Measurements from ENCODE around the gene ZNF536. TPM values are rescaled to one million over a fixed set of nuclear protein-coding genes. Genes with fewer than 3 reads are reported as not detected.

ZNF536 gene
- polyA plus RNA-seq, 1 of the 3 experiments (the other 2 are of a cell fraction), result 0.41 TPM

DNA sequence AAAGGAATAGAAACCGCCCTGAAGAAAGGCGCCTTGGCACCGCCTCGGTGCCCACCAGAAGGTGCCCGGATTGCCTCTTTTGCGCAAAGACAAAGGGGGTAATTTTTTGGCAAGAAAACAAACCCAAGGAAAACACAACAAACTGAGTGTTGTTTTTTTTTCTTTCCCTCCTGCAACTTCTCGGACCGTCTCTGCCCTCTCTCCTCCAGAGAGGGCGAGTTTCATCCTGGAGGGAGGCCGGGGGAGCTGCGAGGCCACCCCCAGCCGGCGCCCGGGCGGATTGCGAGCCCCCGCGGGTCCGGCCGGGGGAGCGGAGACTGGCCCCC, 2.3 kb downstream of the ZNF536 start:
- ChIA-PET CTCF (interaction anchor here (1.0 kb wide), 2 partner anchors 12 to 184 kb away, joined by 3 read pairs; no protein-coding TSS in a partner anchor), POLR2A (no interaction called here)
- 26% methylated on average over 17 of the region's 21 CpGs for WGBS (ENCODE audit: low lambda C conversion rate)
- no peaks in the 10 kb centered on the region for H3K9me3 ChIP-seq
- no peak overlapping the region for H3K9ac ChIP-seq
- no peak for DNase-seq
- peak overlapping the region in 1 of 2 experiments; percentile 40; a peak in 1 of 4 replicates for H3K4me3 ChIP-seq (ENCODE audit: low read depth in 2 of 2, low read length in 1 of 2)
- no peaks in the 10 kb centered on the region for H3K36me3 ChIP-seq (replicated peaks in 1 of 2; ENCODE audit: control insufficient read depth in 1 of 2, insufficient read depth in 2 of 2, low read length in 1 of 2)
- H3K9me2 ChIP-seq, result no peaks in the 10 kb centered on the region
- TF ChIP-seq, protein P1, sequence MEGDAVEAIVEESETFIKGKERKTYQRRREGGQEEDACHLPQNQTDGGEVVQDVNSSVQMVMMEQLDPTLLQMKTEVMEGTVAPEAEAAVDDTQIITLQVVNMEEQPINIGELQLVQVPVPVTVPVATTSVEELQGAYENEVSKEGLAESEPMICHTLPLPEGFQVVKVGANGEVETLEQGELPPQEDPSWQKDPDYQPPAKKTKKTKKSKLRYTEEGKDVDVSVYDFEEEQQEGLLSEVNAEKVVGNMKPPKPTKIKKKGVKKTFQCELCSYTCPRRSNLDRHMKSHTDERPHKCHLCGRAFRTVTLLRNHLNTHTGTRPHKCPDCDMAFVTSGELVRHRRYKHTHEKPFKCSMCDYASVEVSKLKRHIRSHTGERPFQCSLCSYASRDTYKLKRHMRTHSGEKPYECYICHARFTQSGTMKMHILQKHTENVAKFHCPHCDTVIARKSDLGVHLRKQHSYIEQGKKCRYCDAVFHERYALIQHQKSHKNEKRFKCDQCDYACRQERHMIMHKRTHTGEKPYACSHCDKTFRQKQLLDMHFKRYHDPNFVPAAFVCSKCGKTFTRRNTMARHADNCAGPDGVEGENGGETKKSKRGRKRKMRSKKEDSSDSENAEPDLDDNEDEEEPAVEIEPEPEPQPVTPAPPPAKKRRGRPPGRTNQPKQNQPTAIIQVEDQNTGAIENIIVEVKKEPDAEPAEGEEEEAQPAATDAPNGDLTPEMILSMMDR (IDR thresholded peaks at IDR 0.05), result no peak
- TF ChIP-seq FOXJ3 (CRISPR knock-in tag; IDR thresholded peaks at IDR 0.05), result no peak
- no peak for TF ChIP-seq FOXM1 (IDR thresholded peaks at IDR 0.05; ENCODE audit: low read depth)
- no peak for TF ChIP-seq RFX5 (IDR thresholded peaks at IDR 0.05; ENCODE audit: low read length)
- no peak for TF ChIP-seq TCF12 (IDR thresholded peaks at IDR 0.05)
- no peak for TF ChIP-seq CHD2 (IDR thresholded peaks at IDR 0.05; ENCODE audit: low read length, partially characterized antibody)
- no peak for TF ChIP-seq MXI1 (IDR thresholded peaks at IDR 0.05; ENCODE audit: low read depth, low read length)
- no peak for TF ChIP-seq NFIC (IDR thresholded peaks at IDR 0.05; ENCODE audit: borderline replicate concordance)
- TF ChIP-seq RXRA (IDR thresholded peaks at IDR 0.05; ENCODE audit: borderline replicate concordance, low read depth), result no peak
- H3K27ac ChIP-seq (ENCODE audit: low read depth in 2 of 2, low read length in 1 of 2), result no peak overlapping the region
- no peak overlapping the region for H3K4me2 ChIP-seq
- no peaks in the 10 kb centered on the region for H4K20me1 ChIP-seq (ENCODE audit: insufficient read depth)
- H3F3A ChIP-seq (replicated peaks; ENCODE audit: insufficient read depth), result no peaks in the 10 kb centered on the region
- peaks cover 0 to 25% of the 10 kb centered on the region in 2 experiments; a peak in 2 of 4 replicates for H3K4me1 ChIP-seq (ENCODE audit: control insufficient read depth in 1 of 2, insufficient read depth in 2 of 2, low read depth in 1 of 2, low read length in 1 of 2)
- no peak overlapping the region for H2AFZ ChIP-seq (ENCODE audit: low read depth)
- no peaks in the 10 kb centered on the region for H3K27me3 ChIP-seq (ENCODE audit: insufficient read depth)
- H3K79me2 ChIP-seq (ENCODE audit: insufficient read depth), result no peaks in the 10 kb centered on the region

DNA sequence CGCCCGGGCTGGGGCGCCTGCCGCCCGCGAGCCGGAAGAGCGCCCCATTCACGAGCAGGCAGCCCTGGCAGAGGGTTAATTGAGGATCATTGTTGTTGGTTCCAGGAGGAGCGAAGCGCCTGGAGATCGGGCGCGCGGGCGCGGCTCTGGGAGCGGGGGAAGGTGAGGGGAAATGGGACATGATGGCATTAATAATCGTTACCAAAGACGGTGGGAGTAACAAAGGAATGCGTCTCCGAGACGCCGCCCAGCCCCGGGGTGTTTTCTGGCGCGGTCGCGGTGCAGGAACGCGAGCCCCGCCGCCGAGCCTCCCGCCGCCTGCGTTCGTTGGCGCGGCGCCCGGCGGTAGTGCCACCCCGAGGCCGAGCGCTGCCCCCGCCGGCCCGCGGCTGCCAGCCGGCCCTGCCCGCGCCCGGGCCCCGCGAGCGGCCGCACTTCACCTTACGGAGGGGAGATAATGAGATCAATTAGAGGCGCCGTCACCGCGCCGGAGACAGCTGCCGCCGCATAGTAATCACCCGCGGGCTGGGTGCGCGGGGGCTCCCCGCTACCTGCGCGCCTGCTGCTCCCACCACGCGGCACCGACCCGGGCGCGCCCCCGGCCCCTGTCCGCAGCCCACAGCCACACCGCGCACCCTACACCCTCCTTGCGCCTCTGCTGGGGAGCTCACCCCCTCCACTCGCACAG, 2.8 kb downstream of the ZNF536 start:
- Histone ChIP-seq H3K9ac (no peak overlapping the region), H3K4me3 (ENCODE audit: low read depth in 2 of 2, low read length in 1 of 2) (peak overlapping the region in 1 of 2 experiments; percentile 40; a peak in 1 of 4 replicates), H3K79me2 (ENCODE audit: insufficient read depth) (no peaks in the 10 kb centered on the region), H3K9me2 (no peaks in the 10 kb centered on the region), H4K20me1 (ENCODE audit: insufficient read depth) (no peaks in the 10 kb centered on the region), H3K27me3 (ENCODE audit: insufficient read depth) (no peaks in the 10 kb centered on the region), H3F3A (replicated peaks; ENCODE audit: insufficient read depth) (no peaks in the 10 kb centered on the region), H3K36me3 (replicated peaks in 1 of 2; ENCODE audit: control insufficient read depth in 1 of 2, insufficient read depth in 2 of 2, low read length in 1 of 2) (no peaks in the 10 kb centered on the region), H3K27ac (ENCODE audit: low read depth in 2 of 2, low read length in 1 of 2) (peak overlapping the region in 1 of 2 experiments; percentile 16; a peak in 1 of 4 replicates), H3K4me2 (no peak overlapping the region), H3K4me1 (ENCODE audit: control insufficient read depth in 1 of 2, insufficient read depth in 2 of 2, low read depth in 1 of 2, low read length in 1 of 2) (peaks cover 0 to 22% of the 10 kb centered on the region in 2 experiments; a peak in 2 of 4 replicates), H3K9me3 (no peaks in the 10 kb centered on the region), H2AFZ (ENCODE audit: low read depth) (no peak overlapping the region)
- DNase-seq, result peak; percentile 85
- ChIA-PET CTCF (interaction anchor here (1.0 kb wide), 1 partner anchor 13 kb away, joined by 3 read pairs; no protein-coding TSS in a partner anchor), POLR2A (no interaction called here)
- 35% methylated on average over 34 of the region's 85 CpGs for WGBS (ENCODE audit: low lambda C conversion rate)
- TF ChIP-seq, protein P2, sequence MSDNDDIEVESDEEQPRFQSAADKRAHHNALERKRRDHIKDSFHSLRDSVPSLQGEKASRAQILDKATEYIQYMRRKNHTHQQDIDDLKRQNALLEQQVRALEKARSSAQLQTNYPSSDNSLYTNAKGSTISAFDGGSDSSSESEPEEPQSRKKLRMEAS (IDR thresholded peaks at IDR 0.05; ENCODE audit: low read depth), result no peak
- TF ChIP-seq SIN3A (IDR thresholded peaks at IDR 0.05; ENCODE audit: borderline replicate concordance, low read depth, low read length) (no peak), GABPA (IDR thresholded peaks at IDR 0.05; ENCODE audit: low read depth) (no peak), RCOR1 (IDR thresholded peaks at IDR 0.05; ENCODE audit: low read length) (no peak), TCF12 (IDR thresholded peaks at IDR 0.05) (no peak), RXRA (IDR thresholded peaks at IDR 0.05; ENCODE audit: borderline replicate concordance, low read depth) (no peak), ELF1 (IDR thresholded peaks at IDR 0.05) (no peak), RAD21 (IDR thresholded peaks at IDR 0.05; ENCODE audit: low read length) (no peak), GATA2 (CRISPR knock-in tag; IDR thresholded peaks at IDR 0.05) (no peak), TEAD4 (IDR thresholded peaks at IDR 0.05; ENCODE audit: borderline replicate concordance, insufficient read depth) (no peak)
- TF ChIP-seq, protein P3, sequence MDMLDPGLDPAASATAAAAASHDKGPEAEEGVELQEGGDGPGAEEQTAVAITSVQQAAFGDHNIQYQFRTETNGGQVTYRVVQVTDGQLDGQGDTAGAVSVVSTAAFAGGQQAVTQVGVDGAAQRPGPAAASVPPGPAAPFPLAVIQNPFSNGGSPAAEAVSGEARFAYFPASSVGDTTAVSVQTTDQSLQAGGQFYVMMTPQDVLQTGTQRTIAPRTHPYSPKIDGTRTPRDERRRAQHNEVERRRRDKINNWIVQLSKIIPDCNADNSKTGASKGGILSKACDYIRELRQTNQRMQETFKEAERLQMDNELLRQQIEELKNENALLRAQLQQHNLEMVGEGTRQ (IDR thresholded peaks at IDR 0.05; ENCODE audit: borderline replicate concordance, low read depth, low read length), result no peak
- TF ChIP-seq, protein P4, sequence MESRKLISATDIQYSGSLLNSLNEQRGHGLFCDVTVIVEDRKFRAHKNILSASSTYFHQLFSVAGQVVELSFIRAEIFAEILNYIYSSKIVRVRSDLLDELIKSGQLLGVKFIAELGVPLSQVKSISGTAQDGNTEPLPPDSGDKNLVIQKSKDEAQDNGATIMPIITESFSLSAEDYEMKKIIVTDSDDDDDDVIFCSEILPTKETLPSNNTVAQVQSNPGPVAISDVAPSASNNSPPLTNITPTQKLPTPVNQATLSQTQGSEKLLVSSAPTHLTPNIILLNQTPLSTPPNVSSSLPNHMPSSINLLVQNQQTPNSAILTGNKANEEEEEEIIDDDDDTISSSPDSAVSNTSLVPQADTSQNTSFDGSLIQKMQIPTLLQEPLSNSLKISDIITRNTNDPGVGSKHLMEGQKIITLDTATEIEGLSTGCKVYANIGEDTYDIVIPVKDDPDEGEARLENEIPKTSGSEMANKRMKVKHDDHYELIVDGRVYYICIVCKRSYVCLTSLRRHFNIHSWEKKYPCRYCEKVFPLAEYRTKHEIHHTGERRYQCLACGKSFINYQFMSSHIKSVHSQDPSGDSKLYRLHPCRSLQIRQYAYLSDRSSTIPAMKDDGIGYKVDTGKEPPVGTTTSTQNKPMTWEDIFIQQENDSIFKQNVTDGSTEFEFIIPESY (IDR thresholded peaks at IDR 0.05; ENCODE audit: borderline replicate concordance, low read depth), result no peak
